GM12878 (cell line): ENCODE measurements around the gene UBR3.

Source experiments
- CBX5 ChIP-seq: sonication (generic); IDR thresholded peaks from 2 replicates; pipeline ENCODE4 v1.6.1; 2016; ENCODE audit warnings: low read depth, moderate library complexity, mild to moderate bottlenecking, inconsistent platforms
- RCOR1 ChIP-seq: conservative IDR thresholded peaks from 2 replicates; pipeline ENCODE4 v1.6.1; 2012; ENCODE audit warnings: low read depth, low read length, improper control_type of control experiment
- REST ChIP-seq: IDR thresholded peaks from 2 replicates; pipeline ENCODE4 v1.6.1; 2012; ENCODE audit warnings: mild to moderate bottlenecking, low read depth, low read length

- TF ChIP-seq CBX5 (no peak), REST (no peak), RCOR1 (no peak)
Measured at GRCh38 chr2:169887120-169887519, 59.9 kb downstream of the UBR3 start.
